HepG2 (cell line): ENCODE results near the gene AGPAT2. TPM values are rescaled to one million over a fixed set of nuclear protein-coding genes. Genes with fewer than 3 reads are reported as not detected.

ENCODE experiments used
- ATAC-seq: fragments of 200-7000 bp; cut with Tn5 transposase; 3 replicates; pipeline ENCODE4 v1.9.1; 2020; ENCODE audit warnings: mild to moderate bottlenecking, moderate library complexity
- BruUV-seq: library from RNA; stranded (reverse); fragments of 400-500 nt; replicated peaks from 2 replicates; lab custom pipeline; 2021; lab: Mats Ljungman, UMichigan
- CTCF ChIA-PET: fragments of 300-600 bp; formaldehyde crosslinking; extraction: SDS; loops from one replicate; lab custom pipeline; 2021; ENCODE audit warnings: low total read pairs, inconsistent platforms, low intra/inter-chr PET ratio; lab: Yijun Ruan, JAX
- POLR2A ChIA-PET: fragments of 350-600 bp; sonication (Branson Sonifier 250); formaldehyde crosslinking; loops from one replicate; lab custom pipeline; 2020; ENCODE audit warnings: antibody characterized with exemption, inconsistent platforms; lab: Yijun Ruan, JAX
- DNase-seq: peaks from one replicate; pipeline ENCODE4 v3.0.0-alpha.2; 2015; ENCODE audit warnings: low spot score
- FAIRE-seq: peaks from 3 replicates; lab custom pipeline; 2011; peaks lifted over from hg19 to GRCh38; lab: Jason Lieb, UNC
- H2AFZ ChIP-seq: one replicate; pipeline ENCODE4 v1.6.1; 2011; ENCODE audit warnings: low read length, inconsistent platforms
- H3K27ac ChIP-seq: fragments of 300-600 bp; 3 replicates; pipeline ENCODE4 v1.8.0; 2011; ENCODE audit warnings: mixed run types, mild to moderate bottlenecking, mixed read lengths, low read length, inconsistent platforms; ENCODE audit not compliant: insufficient read depth; ENCODE audit errors: extremely low read length
- H3K27me3 ChIP-seq, 2 experiments: fragments of 200-600 bp in 1 of 2; 2 replicates in 1 of 2; 3 replicates in 1 of 2; pipeline versions ENCODE4 v1.6.0 to v1.8.0; 2011; ENCODE audit warnings: low read length in 2 of 2, mild to moderate bottlenecking in 2 of 2, moderate library complexity in 2 of 2, inconsistent platforms in 1 of 2; ENCODE audit not compliant: insufficient read depth in 2 of 2, control insufficient read depth in 1 of 2
- H3K36me3 ChIP-seq, 2 experiments: fragments of 200-600 bp in 1 of 2; replicated peaks in 1 of 2; 2 replicates in 1 of 2; 3 replicates in 1 of 2; pipeline versions ENCODE4 v1.5.1 to v1.8.0; 2011; ENCODE audit warnings: low read length in 2 of 2, inconsistent platforms in 1 of 2; ENCODE audit not compliant: insufficient read depth in 2 of 2, control insufficient read depth in 1 of 2
- H3K4me1 ChIP-seq: 2 replicates; pipeline ENCODE4 v1.5.1; 2012; ENCODE audit warnings: low read length, inconsistent platforms; ENCODE audit not compliant: insufficient read depth
- H3K4me2 ChIP-seq: 2 replicates; pipeline ENCODE4 v1.6.0; 2011; ENCODE audit warnings: low read depth, low read length, inconsistent platforms
- H3K4me3 ChIP-seq, 3 experiments: fragments of 200-600 bp in 1 of 3; sonication (generic), shearing (Covaris generic) in 1 of 3; replicated peaks in 1 of 3; 2 replicates each; pipeline ENCODE4 v1.5.1; 2011 to 2016; ENCODE audit warnings: low read length in 3 of 3, inconsistent platforms in 2 of 3, low read depth in 2 of 3, mild to moderate bottlenecking in 2 of 3, control low read depth in 1 of 3, mixed read lengths in 1 of 3; ENCODE audit not compliant: insufficient read depth in 1 of 3
- H3K79me2 ChIP-seq: one replicate; pipeline ENCODE4 v1.6.1; 2011; ENCODE audit warnings: low read length, inconsistent platforms; ENCODE audit not compliant: insufficient read depth
- H3K9ac ChIP-seq: 2 replicates; pipeline ENCODE4 v1.6.0; 2011; ENCODE audit warnings: mild to moderate bottlenecking, low read depth, low read length, inconsistent platforms; ENCODE audit not compliant: insufficient read depth
- H3K9me3 ChIP-seq: 2 replicates; pipeline ENCODE4 v1.5.1; 2012; ENCODE audit warnings: mild to moderate bottlenecking, low read length
- H4K20me1 ChIP-seq: 2 replicates; pipeline ENCODE4 v1.6.0; 2011; ENCODE audit warnings: inconsistent platforms, mild to moderate bottlenecking, low read length, moderate library complexity; ENCODE audit not compliant: insufficient read depth
- ASH2L ChIP-seq: fragments of 300-600, 200-600 bp; sonication (generic); IDR thresholded peaks from 2 replicates; pipeline ENCODE4 v1.7.0; 2017; ENCODE audit warnings: low read depth, mild to moderate bottlenecking, moderate library complexity, mixed read lengths, low read length; ENCODE audit not compliant: insufficient read length
- NFE2L2 ChIP-seq: fragments of 150-350 bp; IDR thresholded peaks from 2 replicates; pipeline ENCODE4 v1.6.1; 2014; ENCODE audit warnings: low read length
- NFKBIZ ChIP-seq: IDR thresholded peaks from 2 replicates; pipeline ENCODE4 v1.6.1; 2018; ENCODE audit warnings: missing genetic modification reagents, missing compliant biosample characterization
- SMC3 ChIP-seq: IDR thresholded peaks from 2 replicates; pipeline ENCODE4 v1.6.1; 2011; ENCODE audit warnings: low read length, improper control_type of control experiment
- TSC22D2 ChIP-seq: sonication (generic); formaldehyde crosslinking; IDR thresholded peaks from 2 replicates; pipeline ENCODE4 v1.5.1; 2020; ENCODE audit warnings: missing genetic modification reagents, mild to moderate bottlenecking, borderline replicate concordance
- ZBTB3 ChIP-seq: sonication (generic); formaldehyde crosslinking; IDR thresholded peaks from 2 replicates; pipeline ENCODE4 v1.4.0; 2020; ENCODE audit warnings: low read depth, mild to moderate bottlenecking, moderate library complexity, missing genetic modification reagents, borderline replicate concordance
- ZFX ChIP-seq: sonication (generic); formaldehyde crosslinking; IDR thresholded peaks from 2 replicates; pipeline ENCODE4 v1.4.0; 2020; ENCODE audit warnings: mild to moderate bottlenecking, low read depth, missing genetic modification reagents, moderate library complexity
- ZMYM4 ChIP-seq: sonication (generic); formaldehyde crosslinking; IDR thresholded peaks from 2 replicates; pipeline ENCODE4 v1.8.1; 2023; ENCODE audit warnings: mild to moderate bottlenecking, missing genetic modification reagents
- ZNF256 ChIP-seq: sonication (generic); formaldehyde crosslinking; conservative IDR thresholded peaks from 2 replicates; pipeline ENCODE4 v1.4.0; 2020; ENCODE audit warnings: missing genetic modification reagents
- ZNF75D ChIP-seq: sonication (generic); formaldehyde crosslinking; IDR thresholded peaks from 2 replicates; pipeline ENCODE4 v1.8.1; 2023; ENCODE audit warnings: missing genetic modification reagents, mild to moderate bottlenecking, borderline replicate concordance
- WGBS: methylation state at CpG from one replicate; pipeline ENCODE4 v1.1.6; 2017; ENCODE audit warnings: low lambda C conversion rate; 5-methylcytosine and 5-hydroxymethylcytosine counted together
- in situ Hi-C: cut with HindIII; loops from 2 replicates; pipeline ENCODE4 v1.10.0; 2017; ENCODE audit warnings: low pct_unique_long_range_greater_than_20kb; ENCODE audit not compliant: extremely low pct_ligation_motif_present
- intact Hi-C: fragments of 100-400 bp; cut with micrococcal nuclease; formaldehyde crosslinking; loops from one replicate; pipeline ENCODE4 v1.10.0; 2022; ENCODE audit not compliant: unreplicated experiment
- polyA plus RNA-seq, 8 experiments: library from polyadenylated mRNA; depleted of rRNA in 3 of 8; stranded (reverse) in 7 of 8; unstranded in 1 of 8; fragments of >200 nt; fragmentation: Illumina TruSeq in 4 of 8; extraction: Trizol in 4 of 8; gene quantifications; 2 replicates each; pipeline versions ENCODE4 v1.2.1 to v1.2.3, GENCODE V29; 2011 to 2016; ENCODE audit warnings: low read depth in 4 of 8, missing spikeins in 1 of 8, mixed read lengths in 1 of 8; ENCODE audit not compliant: insufficient read depth in 1 of 8
- total RNA-seq, 5 experiments: library from RNA; depleted of rRNA; stranded (reverse); fragments of >200 nt; fragmentation: Illumina TruSeq; extraction: Trizol; gene quantifications; 2 replicates each; pipeline ENCODE4 v1.2.3, GENCODE V29; 2016; ENCODE audit warnings: low read depth in 1 of 5
- TF ChIP-seq, protein P1 (sequence below): sonication (generic); formaldehyde crosslinking; IDR thresholded peaks from 2 replicates; pipeline ENCODE4 v1.9.0; 2021; ENCODE audit warnings: missing genetic modification reagents, mild to moderate bottlenecking, borderline replicate concordance
- TF ChIP-seq, protein P2 (sequence below): sonication (generic); formaldehyde crosslinking; IDR thresholded peaks from 2 replicates; pipeline ENCODE4 v1.4.0; 2020; ENCODE audit warnings: missing genetic modification reagents, borderline replicate concordance
- TF ChIP-seq, protein P3 (sequence below): sonication (generic); formaldehyde crosslinking; IDR thresholded peaks from 2 replicates; pipeline ENCODE4 v1.4.0; 2020; ENCODE audit warnings: mild to moderate bottlenecking, missing genetic modification reagents
- TF ChIP-seq, protein P4 (sequence below): sonication (generic); formaldehyde crosslinking; IDR thresholded peaks from 2 replicates; pipeline ENCODE4 v1.5.0; 2020; ENCODE audit warnings: mild to moderate bottlenecking, missing genetic modification reagents, moderate library complexity

AGPAT2 gene
- total and polyA plus RNA-seq, 2 of the 13 experiments (the other 11 are each of a cell fraction or from before 2014, with no cell fraction given) = 3.9 to 25.8 TPM

DNA sequence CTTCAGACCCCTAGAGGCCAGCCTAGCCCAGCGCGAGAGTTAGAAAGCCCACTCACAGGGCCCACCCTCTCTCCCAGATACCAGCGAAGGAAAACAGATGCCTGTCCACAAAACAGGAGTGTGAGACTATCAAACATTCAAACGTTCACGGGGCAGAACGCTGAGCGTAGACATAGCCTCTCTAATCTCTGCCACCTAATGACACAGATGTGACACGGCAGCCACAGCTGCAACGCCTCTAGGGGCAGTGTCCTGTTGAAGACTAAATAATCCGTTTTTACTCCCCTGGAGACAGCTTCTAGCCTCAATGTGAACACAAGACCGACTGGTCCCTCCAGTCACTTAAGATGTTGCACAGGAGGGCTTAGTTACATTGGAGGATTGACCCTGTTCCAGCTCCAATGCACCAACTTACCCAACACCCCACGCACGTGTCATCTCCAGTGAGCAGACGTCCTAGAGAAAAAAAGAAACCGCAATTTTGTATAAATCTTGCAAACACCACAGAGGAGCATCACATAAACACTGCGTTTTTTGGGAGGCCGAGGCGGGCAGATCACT lies 39.5 kb upstream of the AGPAT2 start:
- H3K4me1 ChIP-seq = peaks cover 56% of the 10 kb centered on the region
- in situ Hi-C loops (no loop called here), intact Hi-C loops (no loop called here)
- H3K36me3 ChIP-seq = peaks cover 10 to 20% of the 10 kb centered on the region in 2 experiments; a peak in 4 of 5 replicates
- POLR2A ChIA-PET = interaction anchor here (0.7 to 3.6 kb wide), 6 partner anchors 9 to 55 kb away, joined by 3 to 30 read pairs (median 12); partner anchors contain the start of gene LCN10
- H3K4me3 ChIP-seq = peak overlapping the region; percentile 75 to 89 (median 89)
- no peaks in the 10 kb centered on the region for H3K9me3 ChIP-seq
- H4K20me1 ChIP-seq = peaks cover 52% of the 10 kb centered on the region
- H3K4me2 ChIP-seq = peak overlapping the region; percentile 97
- ATAC-seq (peak; percentile 12), FAIRE-seq (peak; percentile 72), DNase-seq (peak; percentile 67)
- H3K27ac ChIP-seq = peak overlapping the region; percentile 64
- CTCF ChIA-PET = no interaction called here
- peaks cover 31% of the 10 kb centered on the region for H3K79me2 ChIP-seq
- no peak overlapping the region for H2AFZ ChIP-seq
- WGBS = 6% methylated on average over 9 of the region's 18 CpGs
- peak overlapping the region; percentile 90 for H3K9ac ChIP-seq
- no peaks in the 10 kb centered on the region; a peak in 1 of 5 replicates for H3K27me3 ChIP-seq
- no TSS peak for BruUV-seq
- TF ChIP-seq, protein P1, sequence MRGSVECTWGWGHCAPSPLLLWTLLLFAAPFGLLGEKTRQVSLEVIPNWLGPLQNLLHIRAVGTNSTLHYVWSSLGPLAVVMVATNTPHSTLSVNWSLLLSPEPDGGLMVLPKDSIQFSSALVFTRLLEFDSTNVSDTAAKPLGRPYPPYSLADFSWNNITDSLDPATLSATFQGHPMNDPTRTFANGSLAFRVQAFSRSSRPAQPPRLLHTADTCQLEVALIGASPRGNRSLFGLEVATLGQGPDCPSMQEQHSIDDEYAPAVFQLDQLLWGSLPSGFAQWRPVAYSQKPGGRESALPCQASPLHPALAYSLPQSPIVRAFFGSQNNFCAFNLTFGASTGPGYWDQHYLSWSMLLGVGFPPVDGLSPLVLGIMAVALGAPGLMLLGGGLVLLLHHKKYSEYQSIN (CRISPR knock-in tag) = no peak
- TF ChIP-seq ZNF75D (CRISPR knock-in tag) (no peak), TSC22D2 (CRISPR knock-in tag) (no peak), ZMYM4 (CRISPR knock-in tag) (no peak), SMC3 (peak; percentile 15; the same call in 1 of the 2 replicates), ZNF256 (CRISPR knock-in tag) (no peak), ZBTB3 (CRISPR knock-in tag) (no peak), NFKBIZ (no peak), ZFX (CRISPR knock-in tag) (peak; percentile 24; the same call in 1 of the 2 replicates), NFE2L2 (no peak), ASH2L (no peak)
- TF ChIP-seq, protein P2, sequence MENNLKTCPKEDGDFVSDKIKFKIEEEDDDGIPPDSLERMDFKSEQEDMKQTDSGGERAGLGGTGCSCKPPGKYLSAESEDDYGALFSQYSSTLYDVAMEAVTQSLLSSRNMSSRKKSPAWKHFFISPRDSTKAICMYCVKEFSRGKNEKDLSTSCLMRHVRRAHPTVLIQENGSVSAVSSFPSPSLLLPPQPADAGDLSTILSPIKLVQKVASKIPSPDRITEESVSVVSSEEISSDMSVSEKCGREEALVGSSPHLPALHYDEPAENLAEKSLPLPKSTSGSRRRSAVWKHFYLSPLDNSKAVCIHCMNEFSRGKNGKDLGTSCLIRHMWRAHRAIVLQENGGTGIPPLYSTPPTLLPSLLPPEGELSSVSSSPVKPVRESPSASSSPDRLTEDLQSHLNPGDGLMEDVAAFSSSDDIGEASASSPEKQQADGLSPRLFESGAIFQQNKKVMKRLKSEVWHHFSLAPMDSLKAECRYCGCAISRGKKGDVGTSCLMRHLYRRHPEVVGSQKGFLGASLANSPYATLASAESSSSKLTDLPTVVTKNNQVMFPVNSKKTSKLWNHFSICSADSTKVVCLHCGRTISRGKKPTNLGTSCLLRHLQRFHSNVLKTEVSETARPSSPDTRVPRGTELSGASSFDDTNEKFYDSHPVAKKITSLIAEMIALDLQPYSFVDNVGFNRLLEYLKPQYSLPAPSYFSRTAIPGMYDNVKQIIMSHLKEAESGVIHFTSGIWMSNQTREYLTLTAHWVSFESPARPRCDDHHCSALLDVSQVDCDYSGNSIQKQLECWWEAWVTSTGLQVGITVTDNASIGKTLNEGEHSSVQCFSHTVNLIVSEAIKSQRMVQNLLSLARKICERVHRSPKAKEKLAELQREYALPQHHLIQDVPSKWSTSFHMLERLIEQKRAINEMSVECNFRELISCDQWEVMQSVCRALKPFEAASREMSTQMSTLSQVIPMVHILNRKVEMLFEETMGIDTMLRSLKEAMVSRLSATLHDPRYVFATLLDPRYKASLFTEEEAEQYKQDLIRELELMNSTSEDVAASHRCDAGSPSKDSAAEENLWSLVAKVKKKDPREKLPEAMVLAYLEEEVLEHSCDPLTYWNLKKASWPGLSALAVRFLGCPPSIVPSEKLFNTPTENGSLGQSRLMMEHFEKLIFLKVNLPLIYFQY (CRISPR knock-in tag) = 0 out of 2 replicates have a peak, but pooled peaks have one; percentile 28
- TF ChIP-seq, protein P3, sequence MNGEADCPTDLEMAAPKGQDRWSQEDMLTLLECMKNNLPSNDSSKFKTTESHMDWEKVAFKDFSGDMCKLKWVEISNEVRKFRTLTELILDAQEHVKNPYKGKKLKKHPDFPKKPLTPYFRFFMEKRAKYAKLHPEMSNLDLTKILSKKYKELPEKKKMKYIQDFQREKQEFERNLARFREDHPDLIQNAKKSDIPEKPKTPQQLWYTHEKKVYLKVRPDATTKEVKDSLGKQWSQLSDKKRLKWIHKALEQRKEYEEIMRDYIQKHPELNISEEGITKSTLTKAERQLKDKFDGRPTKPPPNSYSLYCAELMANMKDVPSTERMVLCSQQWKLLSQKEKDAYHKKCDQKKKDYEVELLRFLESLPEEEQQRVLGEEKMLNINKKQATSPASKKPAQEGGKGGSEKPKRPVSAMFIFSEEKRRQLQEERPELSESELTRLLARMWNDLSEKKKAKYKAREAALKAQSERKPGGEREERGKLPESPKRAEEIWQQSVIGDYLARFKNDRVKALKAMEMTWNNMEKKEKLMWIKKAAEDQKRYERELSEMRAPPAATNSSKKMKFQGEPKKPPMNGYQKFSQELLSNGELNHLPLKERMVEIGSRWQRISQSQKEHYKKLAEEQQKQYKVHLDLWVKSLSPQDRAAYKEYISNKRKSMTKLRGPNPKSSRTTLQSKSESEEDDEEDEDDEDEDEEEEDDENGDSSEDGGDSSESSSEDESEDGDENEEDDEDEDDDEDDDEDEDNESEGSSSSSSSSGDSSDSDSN (CRISPR knock-in tag) = 0 out of 2 replicates have a peak, but pooled peaks have one; percentile 5
- TF ChIP-seq, protein P4, sequence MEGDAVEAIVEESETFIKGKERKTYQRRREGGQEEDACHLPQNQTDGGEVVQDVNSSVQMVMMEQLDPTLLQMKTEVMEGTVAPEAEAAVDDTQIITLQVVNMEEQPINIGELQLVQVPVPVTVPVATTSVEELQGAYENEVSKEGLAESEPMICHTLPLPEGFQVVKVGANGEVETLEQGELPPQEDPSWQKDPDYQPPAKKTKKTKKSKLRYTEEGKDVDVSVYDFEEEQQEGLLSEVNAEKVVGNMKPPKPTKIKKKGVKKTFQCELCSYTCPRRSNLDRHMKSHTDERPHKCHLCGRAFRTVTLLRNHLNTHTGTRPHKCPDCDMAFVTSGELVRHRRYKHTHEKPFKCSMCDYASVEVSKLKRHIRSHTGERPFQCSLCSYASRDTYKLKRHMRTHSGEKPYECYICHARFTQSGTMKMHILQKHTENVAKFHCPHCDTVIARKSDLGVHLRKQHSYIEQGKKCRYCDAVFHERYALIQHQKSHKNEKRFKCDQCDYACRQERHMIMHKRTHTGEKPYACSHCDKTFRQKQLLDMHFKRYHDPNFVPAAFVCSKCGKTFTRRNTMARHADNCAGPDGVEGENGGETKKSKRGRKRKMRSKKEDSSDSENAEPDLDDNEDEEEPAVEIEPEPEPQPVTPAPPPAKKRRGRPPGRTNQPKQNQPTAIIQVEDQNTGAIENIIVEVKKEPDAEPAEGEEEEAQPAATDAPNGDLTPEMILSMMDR (CRISPR knock-in tag) = peak; percentile 70
